MM.1S (cell line): Measurements from ENCODE around the gene TMPRSS7.

ENCODE experiments used
- CTCF ChIP-seq: fragments of 300-600 bp; sonication (generic); IDR thresholded peaks from 2 replicates; pipeline ENCODE4 v1.5.1; 2016; ENCODE audit warnings: antibody characterized with exemption, low read length, mixed read lengths
- EZH2 ChIP-seq: fragments of 300-600 bp; sonication (generic); optimal IDR thresholded peaks from 2 replicates; pipeline ENCODE3; 2017; ENCODE audit warnings: low read depth, mild to moderate bottlenecking, antibody characterized with exemption, low read length, mixed read lengths

GRCh38 chr3:112127522-112128494, 93.3 kb downstream of the TMPRSS7 start:
- no peak for TF ChIP-seq CTCF
- TF ChIP-seq EZH2, result no peak
